ENCODE measurements around the gene ISG15. TPM values are rescaled to one million over a fixed set of nuclear protein-coding genes. Genes with fewer than 3 reads are reported as not detected.

Gene ISG15
- total and polyA plus RNA-seq, 2 of the 13 experiments (the other 11 are each of a cell fraction or from before 2014, with no cell fraction given), result 42.1 to 54.9 TPM

DNA sequence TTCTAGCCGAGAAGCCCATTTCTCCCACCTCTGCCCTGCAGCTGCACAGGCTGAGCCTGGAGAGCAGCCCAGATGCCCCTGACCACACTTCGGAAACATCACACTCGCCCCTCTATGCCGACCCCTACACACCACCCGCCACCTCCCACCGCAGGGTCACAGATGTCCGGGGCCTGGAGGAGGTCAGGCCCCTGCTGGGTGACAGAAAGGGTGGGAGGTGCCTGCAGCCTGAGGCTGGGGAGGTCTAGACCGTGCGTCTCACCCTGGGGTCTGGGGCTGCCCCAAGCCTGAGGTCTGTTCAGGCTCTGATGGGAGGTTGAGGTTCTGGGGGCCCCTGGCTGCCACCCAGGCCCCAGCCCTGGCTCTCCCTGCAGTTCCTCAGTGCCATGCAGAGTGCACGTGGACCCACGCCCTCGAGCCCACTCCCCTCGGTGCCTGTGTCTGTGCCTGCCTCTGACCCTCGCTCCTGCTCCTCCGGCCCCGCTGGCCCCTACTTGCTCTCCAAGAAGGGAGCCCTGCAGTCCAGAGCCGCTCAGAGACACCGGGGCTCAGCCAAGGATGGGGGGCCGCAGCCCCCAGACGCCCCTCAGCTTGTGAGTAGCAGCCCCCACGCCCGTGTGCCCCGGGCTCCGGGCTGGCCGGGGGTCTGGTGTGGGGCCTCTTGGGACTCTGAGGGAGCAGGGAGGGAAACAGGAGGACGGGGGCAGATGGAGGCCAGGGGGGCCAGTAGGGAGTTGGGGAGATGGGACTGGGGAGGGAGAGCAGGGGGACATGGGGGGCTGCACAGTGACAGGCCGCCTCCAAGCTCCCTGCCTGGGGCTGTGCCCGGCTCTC, 39.6 kb upstream of the ISG15 start:
- Histone ChIP-seq H3K4me2 (ENCODE audit: low read depth, low read length) (no peak overlapping the region), H3K9me3 (ENCODE audit: low read length) (no peaks in the 10 kb centered on the region), H3K4me3 (replicated peaks in 1 of 3; ENCODE audit: insufficient read depth in 1 of 3, low read depth in 2 of 3, low read length in 3 of 3) (no peak overlapping the region), H3K27ac (ENCODE audit: extremely low read length, insufficient read depth, low read length) (no peak overlapping the region), H3K4me1 (ENCODE audit: insufficient read depth, low read length) (peaks cover 10% of the 10 kb centered on the region), H3K36me3 (replicated peaks in 1 of 2; ENCODE audit: control insufficient read depth in 1 of 2, insufficient read depth in 2 of 2, low read length in 2 of 2) (no peaks in the 10 kb centered on the region), H3K27me3 (ENCODE audit: control insufficient read depth in 1 of 2, insufficient read depth in 2 of 2, low read length in 2 of 2) (peaks cover 0 to 3% of the 10 kb centered on the region in 2 experiments; a peak in 2 of 5 replicates), H3K9ac (ENCODE audit: insufficient read depth, low read depth, low read length) (no peak overlapping the region), H3K79me2 (ENCODE audit: insufficient read depth, low read length) (no peaks in the 10 kb centered on the region), H2AFZ (ENCODE audit: low read length) (no peak overlapping the region), H4K20me1 (ENCODE audit: insufficient read depth, low read length) (no peaks in the 10 kb centered on the region)
- ChIA-PET POLR2A (no interaction called here), CTCF (ENCODE audit: low intra/inter-chr PET ratio, low total read pairs) (no interaction called here)
- in situ Hi-C loops (cut with HindIII; ENCODE audit: extremely low pct_ligation_motif_present, low pct_unique_long_range_greater_than_20kb), result no loop called here
- DNase-seq (ENCODE audit: low spot score) (no peak), ATAC-seq (no peak), FAIRE-seq (no peak)
- WGBS (ENCODE audit: low lambda C conversion rate), result 91% methylated on average over 16 of the region's 28 CpGs
- BruUV-seq (replicated peaks), result no TSS peak
- intact Hi-C loops (cut with micrococcal nuclease; ENCODE audit: unreplicated experiment), result no loop called here
- TF ChIP-seq FOXO1 (CRISPR knock-in tag; IDR thresholded peaks at IDR 0.05) (no peak), MAFG (CRISPR knock-in tag; IDR thresholded peaks at IDR 0.05) (no peak), ZNF530 (CRISPR knock-in tag; IDR thresholded peaks at IDR 0.05; ENCODE audit: low read depth) (no peak), EZH2 (conservative IDR thresholded peaks at IDR 0.05; ENCODE audit: low read depth, low read length) (no peak)
- TF ChIP-seq, protein P1, sequence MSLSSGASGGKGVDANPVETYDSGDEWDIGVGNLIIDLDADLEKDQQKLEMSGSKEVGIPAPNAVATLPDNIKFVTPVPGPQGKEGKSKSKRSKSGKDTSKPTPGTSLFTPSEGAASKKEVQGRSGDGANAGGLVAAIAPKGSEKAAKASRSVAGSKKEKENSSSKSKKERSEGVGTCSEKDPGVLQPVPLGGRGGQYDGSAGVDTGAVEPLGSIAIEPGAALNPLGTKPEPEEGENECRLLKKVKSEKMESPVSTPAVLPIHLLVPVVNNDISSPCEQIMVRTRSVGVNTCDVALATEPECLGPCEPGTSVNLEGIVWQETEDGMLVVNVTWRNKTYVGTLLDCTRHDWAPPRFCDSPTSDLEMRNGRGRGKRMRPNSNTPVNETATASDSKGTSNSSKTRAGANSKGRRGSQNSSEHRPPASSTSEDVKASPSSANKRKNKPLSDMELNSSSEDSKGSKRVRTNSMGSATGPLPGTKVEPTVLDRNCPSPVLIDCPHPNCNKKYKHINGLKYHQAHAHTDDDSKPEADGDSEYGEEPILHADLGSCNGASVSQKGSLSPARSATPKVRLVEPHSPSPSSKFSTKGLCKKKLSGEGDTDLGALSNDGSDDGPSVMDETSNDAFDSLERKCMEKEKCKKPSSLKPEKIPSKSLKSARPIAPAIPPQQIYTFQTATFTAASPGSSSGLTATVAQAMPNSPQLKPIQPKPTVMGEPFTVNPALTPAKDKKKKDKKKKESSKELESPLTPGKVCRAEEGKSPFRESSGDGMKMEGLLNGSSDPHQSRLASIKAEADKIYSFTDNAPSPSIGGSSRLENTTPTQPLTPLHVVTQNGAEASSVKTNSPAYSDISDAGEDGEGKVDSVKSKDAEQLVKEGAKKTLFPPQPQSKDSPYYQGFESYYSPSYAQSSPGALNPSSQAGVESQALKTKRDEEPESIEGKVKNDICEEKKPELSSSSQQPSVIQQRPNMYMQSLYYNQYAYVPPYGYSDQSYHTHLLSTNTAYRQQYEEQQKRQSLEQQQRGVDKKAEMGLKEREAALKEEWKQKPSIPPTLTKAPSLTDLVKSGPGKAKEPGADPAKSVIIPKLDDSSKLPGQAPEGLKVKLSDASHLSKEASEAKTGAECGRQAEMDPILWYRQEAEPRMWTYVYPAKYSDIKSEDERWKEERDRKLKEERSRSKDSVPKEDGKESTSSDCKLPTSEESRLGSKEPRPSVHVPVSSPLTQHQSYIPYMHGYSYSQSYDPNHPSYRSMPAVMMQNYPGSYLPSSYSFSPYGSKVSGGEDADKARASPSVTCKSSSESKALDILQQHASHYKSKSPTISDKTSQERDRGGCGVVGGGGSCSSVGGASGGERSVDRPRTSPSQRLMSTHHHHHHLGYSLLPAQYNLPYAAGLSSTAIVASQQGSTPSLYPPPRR (CRISPR knock-in tag; IDR thresholded peaks at IDR 0.05; ENCODE audit: borderline replicate concordance), result no peak
- TF ChIP-seq, protein P2, sequence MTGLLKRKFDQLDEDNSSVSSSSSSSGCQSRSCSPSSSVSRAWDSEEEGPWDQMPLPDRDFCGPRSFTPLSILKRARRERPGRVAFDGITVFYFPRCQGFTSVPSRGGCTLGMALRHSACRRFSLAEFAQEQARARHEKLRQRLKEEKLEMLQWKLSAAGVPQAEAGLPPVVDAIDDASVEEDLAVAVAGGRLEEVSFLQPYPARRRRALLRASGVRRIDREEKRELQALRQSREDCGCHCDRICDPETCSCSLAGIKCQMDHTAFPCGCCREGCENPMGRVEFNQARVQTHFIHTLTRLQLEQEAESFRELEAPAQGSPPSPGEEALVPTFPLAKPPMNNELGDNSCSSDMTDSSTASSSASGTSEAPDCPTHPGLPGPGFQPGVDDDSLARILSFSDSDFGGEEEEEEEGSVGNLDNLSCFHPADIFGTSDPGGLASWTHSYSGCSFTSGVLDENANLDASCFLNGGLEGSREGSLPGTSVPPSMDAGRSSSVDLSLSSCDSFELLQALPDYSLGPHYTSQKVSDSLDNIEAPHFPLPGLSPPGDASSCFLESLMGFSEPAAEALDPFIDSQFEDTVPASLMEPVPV (CRISPR knock-in tag; IDR thresholded peaks at IDR 0.05), result no peak
- TF ChIP-seq, protein P3, sequence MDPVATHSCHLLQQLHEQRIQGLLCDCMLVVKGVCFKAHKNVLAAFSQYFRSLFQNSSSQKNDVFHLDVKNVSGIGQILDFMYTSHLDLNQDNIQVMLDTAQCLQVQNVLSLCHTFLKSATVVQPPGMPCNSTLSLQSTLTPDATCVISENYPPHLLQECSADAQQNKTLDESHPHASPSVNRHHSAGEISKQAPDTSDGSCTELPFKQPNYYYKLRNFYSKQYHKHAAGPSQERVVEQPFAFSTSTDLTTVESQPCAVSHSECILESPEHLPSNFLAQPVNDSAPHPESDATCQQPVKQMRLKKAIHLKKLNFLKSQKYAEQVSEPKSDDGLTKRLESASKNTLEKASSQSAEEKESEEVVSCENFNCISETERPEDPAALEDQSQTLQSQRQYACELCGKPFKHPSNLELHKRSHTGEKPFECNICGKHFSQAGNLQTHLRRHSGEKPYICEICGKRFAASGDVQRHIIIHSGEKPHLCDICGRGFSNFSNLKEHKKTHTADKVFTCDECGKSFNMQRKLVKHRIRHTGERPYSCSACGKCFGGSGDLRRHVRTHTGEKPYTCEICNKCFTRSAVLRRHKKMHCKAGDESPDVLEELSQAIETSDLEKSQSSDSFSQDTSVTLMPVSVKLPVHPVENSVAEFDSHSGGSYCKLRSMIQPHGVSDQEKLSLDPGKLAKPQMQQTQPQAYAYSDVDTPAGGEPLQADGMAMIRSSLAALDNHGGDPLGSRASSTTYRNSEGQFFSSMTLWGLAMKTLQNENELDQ (CRISPR knock-in tag; IDR thresholded peaks at IDR 0.05; ENCODE audit: borderline replicate concordance), result no peak

Measured in HepG2 (cell line).